ENCODE data around the gene SRPK2.

Gene SRPK2

DNA sequence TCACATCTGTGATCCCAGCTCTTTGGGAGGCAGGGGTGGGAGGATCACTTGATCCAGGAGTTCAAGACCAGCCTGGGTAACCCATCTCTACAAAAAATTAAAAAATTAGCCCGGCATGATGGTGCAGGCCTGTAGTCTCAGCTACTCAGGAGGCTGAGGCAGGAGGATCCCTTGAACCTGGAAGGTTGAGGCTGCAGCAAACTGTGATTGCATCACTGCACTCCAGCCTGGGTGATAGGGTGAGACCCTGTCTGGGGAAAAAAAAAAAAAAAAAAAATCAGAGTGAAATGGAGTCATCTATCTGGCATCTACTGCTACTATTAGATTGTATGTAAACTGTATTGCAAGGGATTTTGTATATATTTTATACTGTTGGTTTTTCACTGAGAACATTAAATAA is 315.6 kb downstream of the SRPK2 start:
- DNase-seq = no peak

DNA sequence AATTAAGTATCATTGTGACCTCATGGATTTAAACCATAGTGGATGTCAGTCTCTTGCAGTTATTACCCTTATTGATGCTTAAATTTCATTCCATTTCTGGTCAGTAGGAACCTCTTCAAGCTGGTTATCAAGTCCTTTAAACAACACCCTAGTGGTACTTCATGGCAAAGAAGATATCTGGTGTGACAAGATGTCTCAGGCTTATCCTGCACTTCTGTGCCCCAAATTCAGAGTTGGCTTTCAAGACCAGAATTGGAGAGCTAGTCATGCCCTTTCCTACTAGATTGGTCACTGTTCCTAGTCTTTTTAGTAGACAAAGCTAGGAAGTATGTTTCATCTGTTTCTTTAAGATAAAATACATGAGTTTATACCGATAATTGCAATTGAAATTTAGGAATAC is 319.8 kb downstream of the SRPK2 start:
- DNase-seq = no peak

DNA sequence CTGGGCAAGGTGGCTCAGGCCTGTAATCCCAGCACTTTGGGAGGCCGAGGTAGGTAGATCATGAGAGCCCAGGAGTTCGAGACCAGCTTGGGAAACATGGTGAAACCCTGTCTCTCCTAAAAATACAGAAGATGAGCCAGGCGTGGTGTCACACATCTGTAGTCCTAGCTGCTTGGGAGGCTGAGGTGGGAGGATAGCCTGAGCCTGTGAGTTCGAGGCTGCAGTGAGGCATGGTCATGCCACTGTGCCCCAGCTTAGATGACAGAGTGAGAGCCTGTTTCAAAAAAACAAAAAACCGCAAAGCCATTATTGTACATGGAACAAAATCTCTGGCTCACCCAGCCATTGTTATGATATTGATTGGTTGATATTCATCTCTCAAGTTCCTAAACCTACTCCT is 321.0 kb downstream of the SRPK2 start:
- no peak for DNase-seq
